Right lobe of liver (tissue), 4 donors: Measurements from ENCODE around the gene D2HGDH.

Experiments used
- POLR2A ChIP-seq: fragments of 450-650 bp; IDR thresholded peaks from one replicate; pipeline ENCODE4 v1.6.1; 2017; ENCODE audit warnings: antibody characterized with exemption, mild to moderate bottlenecking
- TF ChIP-seq, protein P1 (sequence below), 4 donors: fragments of 200-600 bp in 3 of 4; fragments of 450-650 bp in 1 of 4; IDR thresholded peaks; one replicate each; pipeline versions ENCODE4 v1.5.1 to v1.8.0; 2016 to 2022; ENCODE audit warnings: antibody characterized with exemption in 4 of 4, mild to moderate bottlenecking in 2 of 4
- donor health status: DM: no; HTN: no; CAD: no.
- donor health status: DM: no; HTN: no; CAD: no.
- donor health status: DM: no; HTN: yes; CAD: no.

DNA sequence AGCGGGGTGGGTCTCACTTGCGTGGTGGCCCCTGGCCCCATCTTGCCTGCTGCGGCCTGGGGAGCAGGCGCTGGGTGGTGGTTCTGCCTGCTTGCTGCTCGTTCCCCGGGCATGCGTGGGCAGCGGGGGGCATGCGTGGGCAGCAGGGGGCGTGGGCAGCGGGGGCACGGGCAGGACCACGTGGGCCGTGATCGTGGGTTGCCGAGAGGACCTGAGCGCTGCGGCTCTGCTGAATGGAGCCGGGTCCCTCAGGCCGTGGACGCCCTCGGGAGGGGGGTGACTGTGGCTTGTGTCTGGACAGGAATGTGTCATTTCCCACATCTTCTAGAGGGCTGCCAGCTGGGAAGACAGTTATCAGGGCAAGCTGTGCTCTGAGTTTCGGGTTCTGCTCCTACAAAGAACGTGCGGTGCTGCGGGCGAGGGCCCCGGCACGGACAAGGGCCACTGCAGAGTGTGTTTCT is 33.9 kb downstream of the D2HGDH start:
- TF ChIP-seq, protein P1, sequence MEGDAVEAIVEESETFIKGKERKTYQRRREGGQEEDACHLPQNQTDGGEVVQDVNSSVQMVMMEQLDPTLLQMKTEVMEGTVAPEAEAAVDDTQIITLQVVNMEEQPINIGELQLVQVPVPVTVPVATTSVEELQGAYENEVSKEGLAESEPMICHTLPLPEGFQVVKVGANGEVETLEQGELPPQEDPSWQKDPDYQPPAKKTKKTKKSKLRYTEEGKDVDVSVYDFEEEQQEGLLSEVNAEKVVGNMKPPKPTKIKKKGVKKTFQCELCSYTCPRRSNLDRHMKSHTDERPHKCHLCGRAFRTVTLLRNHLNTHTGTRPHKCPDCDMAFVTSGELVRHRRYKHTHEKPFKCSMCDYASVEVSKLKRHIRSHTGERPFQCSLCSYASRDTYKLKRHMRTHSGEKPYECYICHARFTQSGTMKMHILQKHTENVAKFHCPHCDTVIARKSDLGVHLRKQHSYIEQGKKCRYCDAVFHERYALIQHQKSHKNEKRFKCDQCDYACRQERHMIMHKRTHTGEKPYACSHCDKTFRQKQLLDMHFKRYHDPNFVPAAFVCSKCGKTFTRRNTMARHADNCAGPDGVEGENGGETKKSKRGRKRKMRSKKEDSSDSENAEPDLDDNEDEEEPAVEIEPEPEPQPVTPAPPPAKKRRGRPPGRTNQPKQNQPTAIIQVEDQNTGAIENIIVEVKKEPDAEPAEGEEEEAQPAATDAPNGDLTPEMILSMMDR (IDR thresholded peaks at IDR 0.05), result no peak
- no peak for TF ChIP-seq POLR2A
